IMR-90 (cell line): ENCODE results near the gene TUBA3D. TPM values are rescaled to one million over a fixed set of nuclear protein-coding genes. Genes with fewer than 3 reads are reported as not detected.
"Not testable (repeated sequence)": the region's sequence is repeated elsewhere in the genome, so short reads cannot be mapped to it uniquely, and the experiment has no call there.

Experiments
- ATAC-seq: fragments of 200-7000 bp; cut with Tn5 transposase; 2 replicates; pipeline ENCODE4 v1.9.1; 2020; ENCODE audit warnings: low read depth, mild to moderate bottlenecking, moderate library complexity
- BruUV-seq: library from RNA; stranded (reverse); fragments of 400-500 nt; replicated peaks from 2 replicates; lab custom pipeline; 2021; lab: Mats Ljungman, UMichigan
- CTCF ChIA-PET: fragments of 300-600 bp; formaldehyde crosslinking; extraction: SDS; loops from one replicate; lab custom pipeline; 2021; ENCODE audit warnings: antibody characterized with exemption; lab: Yijun Ruan, JAX
- POLR2A ChIA-PET: fragments of 300-600 bp; sonication (Branson Sonifier 250); formaldehyde crosslinking; loops from one replicate; lab custom pipeline; 2022; ENCODE audit warnings: antibody characterized with exemption; ENCODE audit not compliant: unreplicated experiment; lab: Charles Lee
- DNase-seq: peaks from one replicate; pipeline ENCODE4 v3.0.0; 2013
- H2AFZ ChIP-seq: replicated peaks from 2 replicates; pipeline ENCODE3; 2013; ENCODE audit warnings: low read length, mild to moderate bottlenecking; ENCODE audit not compliant: poor library complexity
- H2AK5ac ChIP-seq: 2 replicates; pipeline ENCODE4 v1.6.1; 2013; ENCODE audit warnings: low read depth, low read length, inconsistent platforms
- H2AK9ac ChIP-seq: replicated peaks from 2 replicates; pipeline ENCODE3; 2013; ENCODE audit warnings: mild to moderate bottlenecking, low read depth, low read length, moderate library complexity; ENCODE audit not compliant: poor library complexity
- H2BK120ac ChIP-seq: 2 replicates; pipeline ENCODE4 v1.6.1; 2013; ENCODE audit warnings: low read depth, low read length, inconsistent platforms
- H2BK15ac ChIP-seq: 3 replicates; pipeline ENCODE4 v1.6.1; 2013; ENCODE audit warnings: low read depth, low read length, inconsistent platforms
- H2BK20ac ChIP-seq: 2 replicates; pipeline ENCODE4 v1.6.1; 2013; ENCODE audit warnings: low read depth, mild to moderate bottlenecking, inconsistent platforms, low read length, moderate library complexity
- H2BK5ac ChIP-seq: 2 replicates; pipeline ENCODE4 v1.6.1; 2013; ENCODE audit warnings: mild to moderate bottlenecking, low read depth, low read length, inconsistent platforms; ENCODE audit not compliant: poor library complexity, severe bottlenecking
- H3K14ac ChIP-seq: replicated peaks from 2 replicates; pipeline ENCODE4 v1.6.1; 2013; ENCODE audit warnings: low read depth, low read length, inconsistent platforms
- H3K18ac ChIP-seq: 2 replicates; pipeline ENCODE4 v1.6.1; 2013; ENCODE audit warnings: low read depth, low read length, control low read depth
- H3K23ac ChIP-seq: 2 replicates; pipeline ENCODE4 v1.6.1; 2013; ENCODE audit warnings: low read depth, low read length, inconsistent platforms
- H3K27ac ChIP-seq: 2 replicates; pipeline ENCODE4 v1.5.1; 2013; ENCODE audit warnings: mild to moderate bottlenecking, control low read depth, low read length; ENCODE audit not compliant: insufficient read depth
- H3K27me3 ChIP-seq: 2 replicates; pipeline ENCODE4 v1.6.1; 2013; ENCODE audit warnings: low read length; ENCODE audit not compliant: control insufficient read depth, insufficient read depth
- H3K36me3 ChIP-seq: 2 replicates; pipeline ENCODE4 v1.6.1; 2013; ENCODE audit warnings: low read length, mixed read lengths; ENCODE audit not compliant: control insufficient read depth, insufficient read depth
- H3K4ac ChIP-seq: 2 replicates; pipeline ENCODE4 v1.6.1; 2013; ENCODE audit warnings: low read depth, low read length, inconsistent platforms
- H3K4me1 ChIP-seq: 2 replicates; pipeline ENCODE4 v1.6.1; 2013; ENCODE audit warnings: low read length, mixed read lengths; ENCODE audit not compliant: control insufficient read depth, insufficient read depth
- H3K4me2 ChIP-seq: 2 replicates; pipeline ENCODE4 v1.6.1; 2013; ENCODE audit warnings: low read depth, mild to moderate bottlenecking, control low read depth, low read length, moderate library complexity
- H3K4me3 ChIP-seq: 2 replicates; pipeline ENCODE4 v1.5.1; 2013; ENCODE audit warnings: low read depth, mild to moderate bottlenecking, control low read depth, low read length, moderate library complexity; ENCODE audit not compliant: insufficient read depth
- H3K56ac ChIP-seq: 2 replicates; pipeline ENCODE4 v1.6.1; 2013; ENCODE audit warnings: low read length, inconsistent platforms; ENCODE audit not compliant: insufficient read depth; ENCODE audit errors: extremely low read depth
- H3K79me1 ChIP-seq, 2 experiments: 2 replicates each; pipeline ENCODE4 v1.6.1; 2013; ENCODE audit warnings: low read length in 2 of 2, inconsistent platforms in 1 of 2, low read depth in 1 of 2
- H3K9ac ChIP-seq: 2 replicates; pipeline ENCODE4 v1.6.1; 2013; ENCODE audit warnings: low read depth, low read length, control low read depth
- H3K9me1 ChIP-seq: 2 replicates; pipeline ENCODE4 v1.6.1; 2013; ENCODE audit warnings: low read length, inconsistent platforms; ENCODE audit not compliant: insufficient read depth
- H3K9me3 ChIP-seq: 2 replicates; pipeline ENCODE4 v1.6.1; 2013; ENCODE audit warnings: low read length; ENCODE audit not compliant: control insufficient read depth, insufficient read depth
- H4K20me1 ChIP-seq: 2 replicates; pipeline ENCODE4 v1.6.1; 2013; ENCODE audit warnings: low read length, inconsistent platforms; ENCODE audit not compliant: insufficient read depth
- H4K5ac ChIP-seq: 2 replicates; pipeline ENCODE4 v1.6.1; 2013; ENCODE audit warnings: mild to moderate bottlenecking, low read depth, low read length, control low read depth
- H4K8ac ChIP-seq, 2 experiments: 2 replicates each; pipeline ENCODE4 v1.6.1; 2013; ENCODE audit warnings: low read depth in 2 of 2, low read length in 2 of 2, control low read depth in 1 of 2, inconsistent platforms in 1 of 2
- H4K91ac ChIP-seq: 2 replicates; pipeline ENCODE4 v1.6.1; 2013; ENCODE audit warnings: low read depth, low read length, inconsistent platforms; ENCODE audit not compliant: insufficient read depth
- WGBS, 2 experiments: methylation state at CpG; one replicate each; pipeline versions ENCODE4 v1.1.5 to v1.1.7; 2013; ENCODE audit warnings: missing lambda C conversion rate in 2 of 2; ENCODE audit not compliant: insufficient read length in 1 of 2; ENCODE audit errors: extremely low coverage in 2 of 2; 5-methylcytosine and 5-hydroxymethylcytosine counted together
- dilution Hi-C: fragments of 300-500 bp; cut with HindIII; formaldehyde crosslinking; loops from one replicate; pipeline ENCODE4 v1.14.3; 2018; ENCODE audit warnings: low sequenced_read_pairs; ENCODE audit not compliant: unreplicated experiment
- in situ Hi-C: fragments of 300-500 bp; cut with MboI; formaldehyde crosslinking; loops from 3 replicates; pipeline ENCODE4 v1.14.3; 2019; ENCODE audit warnings: low sequenced_read_pairs, inconsistent platforms, mixed read lengths
- intact Hi-C: fragments of 100-400 bp; cut with micrococcal nuclease; formaldehyde crosslinking; loops from 2 replicates; pipeline ENCODE4 v1.10.0; 2022
- polyA plus RNA-seq, 3 experiments: library from polyadenylated mRNA; depleted of rRNA; stranded (reverse); fragments of >200 nt; gene quantifications; 2 replicates each; pipeline ENCODE4 v1.2.3, GENCODE V29; 2012; ENCODE audit warnings: low replicate concordance in 1 of 3
- total RNA-seq: library from RNA; depleted of rRNA; stranded (reverse); fragments of >200 nt; gene quantifications from 2 replicates; pipeline ENCODE4 v1.2.3, GENCODE V29; 2012

The TUBA3D gene
- total and polyA plus RNA-seq, 2 of the 4 experiments (the other 2 are of a cell fraction): not detected

- H2BK5ac ChIP-seq, H4K5ac ChIP-seq, H3K14ac ChIP-seq, H3K18ac ChIP-seq, DNase-seq, H2BK20ac ChIP-seq, H4K91ac ChIP-seq, H4K8ac ChIP-seq, H2AK9ac ChIP-seq, intact Hi-C loops, H3K4me1 ChIP-seq, H3K27me3 ChIP-seq, H2BK15ac ChIP-seq, H3K9me1 ChIP-seq, dilution Hi-C loops, H3K4me2 ChIP-seq, H3K9ac ChIP-seq, H3K56ac ChIP-seq, H2AFZ ChIP-seq, H3K23ac ChIP-seq, H3K4me3 ChIP-seq, ATAC-seq, H3K9me3 ChIP-seq, H3K27ac ChIP-seq, POLR2A ChIA-PET, BruUV-seq, H3K4ac ChIP-seq, H2BK120ac ChIP-seq, H2AK5ac ChIP-seq: not testable (repeated sequence)
- CTCF ChIA-PET: interaction anchor here (0.6 kb wide), 1 partner anchor 23 kb away, joined by 4 read pairs; no protein-coding TSS in a partner anchor
- no CpG with 5 or more reads among the region's 4 CpGs for WGBS, 2 experiments
- peaks cover 52% of the 10 kb centered on the region for H3K36me3 ChIP-seq
- in situ Hi-C loops: loop anchor here (25.0 kb wide), 2 partner anchors 391 to 1341 kb away; partner anchors contain the start of gene PLEKHB2
- peaks cover 0 to 13% of the 10 kb centered on the region in 2 experiments; a peak in 3 of 4 replicates for H3K79me1 ChIP-seq
- H4K20me1 ChIP-seq: peaks cover 10% of the 10 kb centered on the region; the same call in 1 of the 2 replicates
Measured at GRCh38 chr2:131503587-131503986, 27.7 kb downstream of the TUBA3D start.

DNA sequence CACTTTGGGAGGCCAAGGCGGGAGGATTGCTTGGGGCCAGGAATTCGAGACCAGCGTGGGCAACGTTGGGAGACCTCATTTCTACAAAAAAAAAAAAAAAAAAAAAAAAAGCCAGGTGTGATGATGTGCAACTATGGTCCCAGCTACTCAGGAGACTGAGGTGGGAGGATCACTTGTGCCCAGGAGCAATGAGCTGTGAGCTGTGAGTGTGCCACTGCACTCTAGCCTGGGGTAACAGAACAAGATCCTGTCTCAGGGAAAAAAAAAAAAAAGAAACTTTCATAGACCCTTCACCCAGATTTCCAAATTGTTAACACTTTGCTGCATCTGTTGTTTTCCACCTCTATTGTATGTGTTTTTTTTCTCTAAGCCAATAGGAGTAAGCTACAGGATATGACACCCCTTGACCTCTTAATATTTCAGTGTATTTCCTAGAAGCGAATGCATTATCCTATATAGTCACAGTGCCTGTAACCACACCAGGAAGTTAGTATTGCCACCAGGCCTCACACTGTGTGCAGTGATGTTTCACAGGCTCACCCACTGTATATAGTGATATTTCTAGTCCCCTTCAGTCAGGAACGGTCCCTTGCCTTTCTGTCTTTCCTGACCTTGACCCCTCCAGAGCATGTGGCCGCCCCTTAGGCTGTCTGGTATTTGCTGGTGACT lies 28.3 kb downstream of the TUBA3D start:
- 100% methylated on average over 1 of the region's 7 CpGs; no CpG with 5 or more reads in 1 of the 2 experiments for WGBS, 2 experiments
- intact Hi-C loops, H3K9me1 ChIP-seq, H2AK5ac ChIP-seq, H2AFZ ChIP-seq, H3K4me3 ChIP-seq, H3K23ac ChIP-seq, H2BK120ac ChIP-seq, H3K27ac ChIP-seq, H4K8ac ChIP-seq, dilution Hi-C loops, H3K56ac ChIP-seq, BruUV-seq, ATAC-seq, H3K9me3 ChIP-seq, DNase-seq, H3K4me1 ChIP-seq, H4K5ac ChIP-seq, H3K14ac ChIP-seq, H3K9ac ChIP-seq, H3K4me2 ChIP-seq, H3K4ac ChIP-seq, H3K27me3 ChIP-seq, H2BK20ac ChIP-seq, H4K91ac ChIP-seq, H4K20me1 ChIP-seq, H2AK9ac ChIP-seq, H2BK15ac ChIP-seq, H2BK5ac ChIP-seq, H3K79me1 ChIP-seq, H3K18ac ChIP-seq: not testable (repeated sequence)
- POLR2A ChIA-PET: interaction anchor here (0.7 kb wide), 1 partner anchor 1564 kb away, joined by 5 read pairs; no protein-coding TSS in a partner anchor
- in situ Hi-C loops: loop anchor here (25.0 kb wide), 2 partner anchors 392 to 1342 kb away; partner anchors contain the start of gene PLEKHB2
- CTCF ChIA-PET: interaction anchor here (0.6 kb wide), 1 partner anchor 168 kb away, joined by 7 read pairs; no protein-coding TSS in a partner anchor
- peaks cover 51% of the 10 kb centered on the region for H3K36me3 ChIP-seq
